HFF-Myc (cell line): ENCODE measurements around the gene YY1.

ENCODE experiments used
- DNase-seq: peaks from one replicate; pipeline ENCODE4 v3.0.0-alpha.2; 2011; ENCODE audit warnings: low read depth; ENCODE audit errors: extremely low read depth
- H3K4me3 ChIP-seq: replicated peaks from 2 replicates; pipeline ENCODE4 v1.5.1; 2011; ENCODE audit warnings: low read depth, mild to moderate bottlenecking, control low read depth, low read length
- TF ChIP-seq, protein P1 (sequence below): IDR thresholded peaks from 2 replicates; pipeline ENCODE4 v1.5.1; 2012; ENCODE audit warnings: mild to moderate bottlenecking, low read depth, low read length, control low read depth; ENCODE audit errors: missing control alignments

Gene YY1

DNA sequence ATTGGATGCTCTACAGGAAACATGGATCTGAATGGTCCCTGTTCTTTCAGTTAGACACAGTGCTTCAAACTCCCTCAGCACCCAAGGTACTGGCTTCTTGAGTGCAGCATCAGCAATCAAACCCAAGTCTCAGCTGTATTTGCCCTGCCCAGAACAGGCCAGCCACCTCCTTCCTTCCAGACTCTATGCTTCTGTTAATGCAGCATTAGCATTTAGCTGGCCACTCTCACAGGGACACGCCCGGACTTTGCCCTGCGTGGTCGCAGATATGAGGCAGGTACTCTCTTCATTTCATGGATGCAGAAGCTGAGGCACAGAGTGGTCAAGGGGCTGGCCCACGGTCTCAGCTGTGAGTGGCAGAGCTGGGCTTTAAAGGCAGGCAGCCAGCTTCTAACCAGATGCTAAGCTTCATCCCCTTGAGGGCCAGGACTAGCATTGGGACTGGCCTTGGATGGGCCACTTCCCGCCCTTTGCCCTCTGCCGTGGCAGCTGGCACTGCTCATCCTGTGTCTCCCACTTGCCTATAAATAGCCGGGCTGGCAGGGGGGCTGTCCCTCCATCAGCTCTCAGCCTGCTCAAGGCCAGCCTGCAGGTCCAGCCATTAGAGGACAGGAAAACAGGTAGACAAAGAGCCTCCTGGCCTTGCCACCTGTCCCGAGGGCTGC lies 82.7 kb downstream of the YY1 start:
- no peak overlapping the region for H3K4me3 ChIP-seq
- TF ChIP-seq, protein P1, sequence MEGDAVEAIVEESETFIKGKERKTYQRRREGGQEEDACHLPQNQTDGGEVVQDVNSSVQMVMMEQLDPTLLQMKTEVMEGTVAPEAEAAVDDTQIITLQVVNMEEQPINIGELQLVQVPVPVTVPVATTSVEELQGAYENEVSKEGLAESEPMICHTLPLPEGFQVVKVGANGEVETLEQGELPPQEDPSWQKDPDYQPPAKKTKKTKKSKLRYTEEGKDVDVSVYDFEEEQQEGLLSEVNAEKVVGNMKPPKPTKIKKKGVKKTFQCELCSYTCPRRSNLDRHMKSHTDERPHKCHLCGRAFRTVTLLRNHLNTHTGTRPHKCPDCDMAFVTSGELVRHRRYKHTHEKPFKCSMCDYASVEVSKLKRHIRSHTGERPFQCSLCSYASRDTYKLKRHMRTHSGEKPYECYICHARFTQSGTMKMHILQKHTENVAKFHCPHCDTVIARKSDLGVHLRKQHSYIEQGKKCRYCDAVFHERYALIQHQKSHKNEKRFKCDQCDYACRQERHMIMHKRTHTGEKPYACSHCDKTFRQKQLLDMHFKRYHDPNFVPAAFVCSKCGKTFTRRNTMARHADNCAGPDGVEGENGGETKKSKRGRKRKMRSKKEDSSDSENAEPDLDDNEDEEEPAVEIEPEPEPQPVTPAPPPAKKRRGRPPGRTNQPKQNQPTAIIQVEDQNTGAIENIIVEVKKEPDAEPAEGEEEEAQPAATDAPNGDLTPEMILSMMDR: no peak
- no peak for DNase-seq

DNA sequence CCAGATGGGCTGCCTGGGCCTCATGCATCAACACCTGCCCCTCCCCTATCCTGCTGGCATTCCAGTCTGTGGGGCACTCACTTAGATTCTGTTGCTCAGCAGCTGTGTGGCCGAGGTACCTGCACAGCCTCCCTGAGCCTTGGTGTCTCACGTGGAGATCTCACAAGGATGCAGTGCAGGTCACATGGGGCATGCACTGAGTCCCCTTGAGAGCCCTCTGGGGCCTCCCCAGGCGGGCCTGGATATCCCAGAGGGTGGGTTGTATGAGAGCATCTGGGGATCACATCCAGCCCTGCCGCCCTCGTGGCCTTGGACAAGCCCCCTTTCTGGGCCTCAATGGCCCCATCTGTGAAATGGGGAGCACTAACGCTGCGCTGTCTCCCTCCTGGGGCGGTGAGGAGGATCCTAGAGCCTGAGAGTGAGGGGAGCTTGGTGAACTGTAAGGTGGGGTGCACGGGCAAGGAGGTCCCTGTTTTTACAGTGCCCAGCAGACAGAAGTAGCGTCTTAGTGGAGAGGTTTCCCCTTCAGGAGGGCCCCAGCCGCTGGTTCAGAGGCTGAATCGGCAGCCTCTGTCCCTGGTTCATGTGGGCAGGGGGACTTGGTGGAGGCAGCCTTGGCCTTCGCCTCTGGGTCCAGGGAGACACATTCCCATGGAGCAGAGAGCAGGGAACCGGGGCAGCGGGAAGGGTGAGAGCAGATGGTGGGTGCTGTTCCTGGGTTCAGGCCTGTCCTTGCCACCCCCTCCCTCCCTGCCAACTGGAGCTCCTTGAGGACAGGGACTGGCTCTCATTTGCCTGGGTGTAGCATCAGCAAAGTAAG lies 83.4 kb downstream of the YY1 start:
- TF ChIP-seq, protein P1: no peak
- H3K4me3 ChIP-seq: no peak overlapping the region
- no peak for DNase-seq

- no peak for DNase-seq
- H3K4me3 ChIP-seq: no peak within 1 kb of the TSS
- TF ChIP-seq, protein P1: no peak
Observed at GRCh38 chr14:100323121-100323941, 84.4 kb downstream of the YY1 start, which contains the start of gene SLC25A47. SLC25A47 (plus strand) TSS chr14:100323339; CDS start chr14:100323415, 76 bp downstream.

- TF ChIP-seq, protein P1: no peak
- H3K4me3 ChIP-seq: no peak overlapping the region
- DNase-seq: no peak
Observed at GRCh38 chr14:100323942-100324307, 85.0 kb downstream of the YY1 start.

- TF ChIP-seq, protein P1: no peak
- H3K4me3 ChIP-seq: no peak overlapping the region
- no peak for DNase-seq
Observed at GRCh38 chr14:100325231-100325632, 86.3 kb downstream of the YY1 start.

DNA sequence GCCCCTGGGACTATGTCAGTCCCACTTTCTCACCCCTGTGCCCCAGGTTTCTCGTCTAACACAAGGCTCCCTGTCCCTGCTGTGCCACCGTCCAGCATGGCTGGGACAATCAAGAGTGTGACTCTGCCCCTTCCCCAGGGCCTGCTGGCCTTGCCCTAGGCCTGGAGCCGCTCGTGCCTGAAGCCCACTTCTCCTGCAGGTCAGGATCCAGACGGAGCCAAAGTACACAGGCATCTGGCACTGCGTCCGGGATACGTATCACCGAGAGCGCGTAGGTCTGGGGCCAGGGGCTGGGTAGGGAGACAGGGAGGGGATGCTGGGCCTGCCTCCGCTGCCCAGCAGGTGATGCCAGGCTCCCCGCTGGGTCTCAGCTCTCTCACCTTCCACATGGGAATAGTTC lies 87.0 kb downstream of the YY1 start:
- H3K4me3 ChIP-seq: no peak overlapping the region
- no peak for DNase-seq
- TF ChIP-seq, protein P1: no peak
